ENCODE measurements around the gene CARD10.

CARD10 gene

DNA sequence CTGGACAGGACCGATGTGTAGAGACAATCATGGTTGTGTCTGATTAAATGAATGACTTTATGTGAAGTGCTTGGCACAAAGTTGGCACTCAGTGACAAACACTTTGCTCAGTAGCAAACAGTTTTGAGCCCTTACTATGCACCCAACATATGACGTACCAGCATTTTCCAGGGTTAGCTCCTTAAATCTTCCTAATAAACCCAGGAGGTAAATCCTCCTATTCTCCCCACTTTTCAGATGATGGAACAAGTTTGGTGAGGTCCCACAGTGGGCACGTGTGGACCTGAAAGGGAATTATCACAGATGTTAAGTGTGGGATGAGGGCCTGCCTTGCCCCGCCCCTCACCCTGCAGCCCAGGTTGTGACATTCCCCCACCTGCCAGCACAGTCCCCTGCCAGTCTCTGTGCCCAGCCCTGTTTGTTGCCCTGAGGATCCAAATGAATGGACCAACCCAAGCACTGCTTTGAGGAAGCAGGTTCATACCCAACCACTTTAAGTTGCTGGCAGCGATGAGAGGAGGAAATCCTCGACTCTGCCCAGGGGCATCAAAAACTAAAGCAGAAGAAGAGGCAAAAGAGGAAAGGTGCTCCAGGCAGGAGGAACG lies 6.6 kb upstream of the CARD10 start:
- DNase-seq: no peak

DNA sequence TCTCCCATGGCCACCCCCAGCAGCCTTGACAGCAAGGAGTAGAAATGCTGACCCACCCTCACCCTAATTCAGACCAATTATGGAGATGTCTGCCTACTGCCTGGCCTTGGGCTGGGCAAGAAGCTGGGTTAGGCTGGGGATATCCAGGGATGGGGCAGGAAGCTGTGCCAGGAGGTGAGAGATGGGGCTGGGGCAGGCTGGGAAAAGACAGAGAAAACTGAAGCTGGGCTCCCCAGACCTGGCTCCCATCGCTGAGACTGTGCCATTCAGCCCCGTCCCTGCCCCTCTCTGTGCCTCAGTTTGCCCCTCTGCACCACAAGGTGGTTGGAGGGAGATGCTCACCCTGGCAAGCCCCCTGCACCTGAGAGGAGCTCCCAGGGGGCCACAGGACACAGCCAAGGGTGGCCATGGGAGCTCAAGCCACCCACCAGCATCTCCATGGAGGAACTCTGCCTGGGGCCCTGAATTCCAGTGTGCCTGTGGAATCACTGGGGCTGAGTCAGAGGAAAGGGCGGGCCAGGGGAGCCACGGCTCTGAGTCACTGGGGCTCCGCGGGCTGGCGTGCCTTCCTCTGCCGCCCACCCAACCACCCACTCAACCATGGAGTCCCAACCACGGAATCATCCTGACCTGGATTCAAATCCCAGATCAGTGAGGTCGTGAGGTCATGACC lies 6.0 kb upstream of the CARD10 start:
- no peak for DNase-seq

DNA sequence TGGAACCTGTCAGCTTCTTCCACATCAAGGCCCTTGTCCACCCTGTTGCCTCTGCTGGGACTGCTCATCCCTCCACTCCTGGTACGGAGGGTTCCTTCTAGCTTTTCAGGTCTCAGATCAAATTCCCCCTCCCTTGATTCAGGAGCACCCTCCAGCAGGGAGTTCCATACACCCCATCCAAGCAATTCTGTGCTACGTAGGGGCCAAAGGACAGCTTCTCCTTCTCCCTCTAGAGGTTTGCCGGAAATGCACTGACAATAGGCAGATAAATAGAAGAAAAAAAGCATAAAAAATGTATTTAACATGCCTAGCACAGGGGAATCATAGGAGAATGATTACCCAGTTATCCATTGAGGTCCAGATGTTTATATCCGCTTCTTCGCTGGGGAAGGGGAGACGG lies 3.3 kb upstream of the CARD10 start:
- no peak for DNase-seq

DNA sequence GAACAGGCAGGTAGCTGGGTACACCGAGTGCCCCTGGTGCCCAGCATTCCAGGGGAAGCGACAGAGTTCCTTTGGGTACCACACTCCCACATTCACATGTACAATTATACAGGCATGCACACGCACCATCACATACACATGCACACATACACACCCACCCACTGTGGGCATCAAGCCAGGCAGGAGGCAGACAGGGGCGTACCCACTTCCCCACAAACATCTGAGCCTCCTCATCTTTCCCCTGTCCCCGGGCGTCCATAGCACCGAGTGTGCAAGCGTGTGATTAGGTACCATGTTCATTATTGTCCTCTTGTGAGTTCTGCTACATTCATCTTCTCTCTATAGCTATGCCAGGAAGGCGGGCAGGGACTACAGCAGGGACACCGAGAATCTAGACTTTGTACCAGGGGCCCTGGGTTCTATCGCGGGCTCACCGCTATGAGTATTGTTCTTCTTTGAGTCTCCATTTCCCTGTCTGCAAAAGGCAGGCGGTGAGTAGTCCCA lies 2.1 kb upstream of the CARD10 start:
- DNase-seq: no peak

DNA sequence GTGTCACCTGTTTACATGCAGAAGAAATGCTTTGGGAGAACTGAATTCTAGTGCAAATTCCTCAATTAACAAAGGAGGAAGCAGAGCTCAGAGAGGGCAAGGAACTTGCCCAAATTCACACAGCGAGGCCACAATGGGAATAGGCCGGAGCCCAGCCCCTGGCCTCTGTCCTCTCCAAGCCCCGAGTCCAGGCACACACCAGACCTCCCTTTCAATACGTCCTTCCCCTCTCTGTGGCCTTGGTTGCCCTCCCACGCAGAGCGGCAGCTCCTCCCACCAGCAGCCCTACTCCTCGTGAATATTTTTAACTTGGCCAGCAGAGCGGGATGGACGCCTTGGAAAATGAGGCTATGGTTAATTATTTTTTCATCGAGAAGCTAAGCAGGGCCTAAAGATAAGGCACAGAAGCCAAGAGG lies 1.6 kb upstream of the CARD10 start:
- no peak for DNase-seq

DNA sequence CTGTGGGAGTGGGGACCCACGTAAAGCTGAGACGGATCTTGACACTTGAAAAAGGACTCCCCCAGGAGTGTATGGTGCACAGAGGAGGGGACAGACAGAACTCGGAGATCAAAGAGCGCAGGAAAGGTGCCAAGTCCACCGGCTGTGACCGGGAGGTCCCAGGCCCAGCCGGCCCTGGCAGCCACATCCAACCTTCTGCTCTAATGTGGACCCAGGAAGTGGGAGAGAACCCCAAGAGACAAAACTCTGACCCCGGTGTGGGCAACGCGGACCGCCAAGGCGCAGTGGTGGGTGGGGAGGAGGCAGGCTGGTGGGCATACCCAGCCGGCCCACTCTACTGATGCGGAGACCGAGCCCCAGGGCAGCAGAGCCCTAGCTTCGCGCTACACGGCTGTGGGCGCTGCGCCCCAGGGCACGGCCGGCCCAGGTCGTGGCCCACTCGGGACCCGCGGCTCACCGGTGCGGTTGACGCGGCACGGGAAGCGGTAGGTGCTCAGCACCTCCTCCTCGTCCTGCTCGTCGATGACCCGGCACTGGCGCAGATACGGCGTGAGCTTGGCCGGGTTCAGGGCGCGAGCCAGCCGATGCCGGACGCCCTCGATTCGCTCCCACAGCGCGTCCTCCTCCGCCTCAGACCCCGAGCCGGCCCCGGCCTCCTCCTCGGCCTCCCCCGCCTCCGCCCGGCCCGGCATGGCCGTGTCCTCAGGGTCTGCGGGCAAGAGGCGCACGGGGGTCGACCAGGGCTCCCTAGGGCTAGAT lies 527 bp downstream of the CARD10 start:
- no peak for DNase-seq

DNA sequence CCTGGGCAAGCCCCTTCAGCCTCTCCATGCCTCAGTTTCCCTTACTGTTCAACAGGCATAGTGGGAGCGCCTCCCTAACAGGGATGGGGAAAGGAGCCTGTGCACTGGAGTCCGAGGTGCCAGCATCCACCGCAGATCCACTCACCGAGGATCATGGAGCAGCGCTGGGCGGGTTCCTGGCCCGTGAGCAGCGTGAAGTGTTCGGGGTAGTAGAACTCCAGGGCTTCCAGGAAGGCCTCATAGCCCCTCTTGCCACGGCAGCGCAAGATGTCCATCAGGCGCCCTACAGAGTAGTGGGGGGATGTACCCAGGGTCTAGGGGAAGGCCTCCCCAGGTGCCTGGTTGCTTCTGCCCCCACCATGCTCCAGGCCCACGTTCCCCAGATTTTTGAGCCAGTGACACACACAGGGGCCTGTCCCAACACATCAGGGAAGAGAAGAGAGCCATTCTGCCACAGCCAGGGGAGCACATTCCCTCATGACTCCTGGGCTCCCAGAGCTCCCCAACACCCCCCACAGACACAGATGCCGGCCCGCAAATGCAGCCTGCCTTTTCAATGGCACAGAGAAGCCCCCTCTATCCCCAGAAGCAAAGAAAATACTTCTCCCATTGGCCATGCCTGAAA lies 1.3 kb downstream of the CARD10 start:
- no peak for DNase-seq

DNA sequence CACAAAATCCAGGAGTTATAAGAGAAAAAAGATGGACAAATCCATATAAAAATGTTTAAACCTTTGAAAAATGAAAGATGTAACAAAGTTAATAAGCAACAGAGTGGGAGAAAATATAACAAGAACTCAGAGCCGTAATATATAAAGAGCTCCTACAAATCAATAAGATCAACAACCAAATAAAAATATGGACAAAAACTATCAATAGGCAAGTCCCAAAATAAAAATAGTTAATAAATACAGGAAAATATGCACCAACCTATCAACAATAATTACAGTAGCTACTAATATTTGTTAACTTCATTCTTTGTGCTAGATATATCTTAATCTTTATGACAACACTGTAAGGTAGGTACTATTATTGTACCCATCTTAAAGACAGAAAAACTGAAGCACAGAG lies 2.8 kb downstream of the CARD10 start:
- DNase-seq: no peak

DNA sequence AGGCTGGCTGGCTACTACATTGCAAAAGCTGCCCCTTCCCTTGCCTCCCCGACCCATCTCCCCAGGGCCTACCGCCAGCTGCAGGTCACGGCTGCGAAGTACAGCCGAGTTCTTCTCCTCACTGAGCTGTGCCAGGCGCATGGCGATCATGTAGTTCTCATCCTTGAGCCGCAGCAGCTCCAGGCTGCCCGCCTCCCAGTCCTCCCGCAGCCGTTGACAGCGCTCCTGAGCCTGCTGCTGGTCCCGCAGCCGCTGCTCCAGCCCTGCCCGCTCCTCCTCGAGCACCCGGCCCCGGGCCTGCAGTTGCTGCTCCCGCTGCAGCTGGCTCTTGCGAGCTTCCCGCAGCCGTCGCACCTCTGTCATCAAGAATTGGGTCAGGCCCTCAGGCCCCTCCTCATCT lies 3.3 kb downstream of the CARD10 start:
- DNase-seq: no peak

DNA sequence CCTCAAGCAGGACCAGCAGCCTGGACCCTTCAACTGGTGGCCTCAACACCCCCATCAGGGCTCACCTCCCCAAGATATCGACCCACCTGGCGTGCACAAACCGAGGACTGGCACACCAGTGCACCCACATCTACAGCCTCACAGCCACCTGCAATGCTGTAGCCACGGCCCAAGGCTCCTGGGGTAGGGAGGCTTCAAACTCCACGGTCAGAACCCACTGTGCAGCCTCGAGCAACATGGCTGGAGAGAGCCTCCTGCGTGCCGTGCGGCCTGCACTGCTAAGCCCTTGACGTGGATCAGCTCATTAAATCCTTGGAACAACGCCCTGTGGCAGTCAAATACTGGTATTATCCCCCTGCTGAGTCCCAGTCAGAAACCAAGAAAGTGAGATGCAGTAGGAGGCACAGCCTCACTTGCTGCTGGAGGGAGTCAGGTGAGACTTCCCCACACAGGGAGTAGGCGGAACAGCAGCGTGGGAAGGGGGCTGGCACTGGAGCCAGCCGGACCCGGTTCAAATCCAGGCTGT lies 4.6 kb downstream of the CARD10 start:
- no peak for DNase-seq

DNA sequence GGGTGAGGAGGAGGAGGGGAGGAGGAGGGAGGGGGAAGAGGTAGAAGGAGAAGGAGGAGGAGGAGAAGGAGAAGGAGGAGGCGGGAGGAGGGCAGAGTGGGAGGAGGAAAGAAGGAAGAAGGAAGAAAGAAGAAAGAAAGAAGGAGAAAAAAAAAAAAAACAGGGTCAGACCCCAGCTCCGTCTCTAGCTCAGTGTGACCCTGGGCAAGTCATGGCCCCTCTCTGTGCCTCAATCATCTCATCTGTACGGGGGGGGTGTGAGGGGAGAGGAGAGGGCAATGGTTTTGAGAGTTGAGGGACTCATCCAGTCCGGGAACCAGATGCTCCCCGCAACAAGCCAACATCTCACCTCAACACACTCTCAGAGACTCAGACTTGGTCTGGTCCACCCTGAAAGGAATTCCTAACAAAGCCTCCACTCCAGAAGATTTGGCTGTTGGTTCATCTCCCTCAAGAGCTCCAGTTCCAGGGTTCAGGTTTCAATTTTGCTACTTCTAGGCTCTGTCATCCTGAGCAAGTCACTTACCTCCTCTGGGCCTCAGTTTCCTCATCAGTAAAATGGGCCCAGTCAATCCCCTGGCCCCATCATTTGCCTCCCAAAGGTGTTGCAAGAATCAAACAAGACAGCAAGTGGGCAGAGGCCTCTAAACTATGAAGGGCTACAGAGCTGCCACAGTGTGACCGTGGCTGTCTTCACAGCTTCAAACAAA lies 7.7 kb downstream of the CARD10 start:
- DNase-seq: no peak

DNA sequence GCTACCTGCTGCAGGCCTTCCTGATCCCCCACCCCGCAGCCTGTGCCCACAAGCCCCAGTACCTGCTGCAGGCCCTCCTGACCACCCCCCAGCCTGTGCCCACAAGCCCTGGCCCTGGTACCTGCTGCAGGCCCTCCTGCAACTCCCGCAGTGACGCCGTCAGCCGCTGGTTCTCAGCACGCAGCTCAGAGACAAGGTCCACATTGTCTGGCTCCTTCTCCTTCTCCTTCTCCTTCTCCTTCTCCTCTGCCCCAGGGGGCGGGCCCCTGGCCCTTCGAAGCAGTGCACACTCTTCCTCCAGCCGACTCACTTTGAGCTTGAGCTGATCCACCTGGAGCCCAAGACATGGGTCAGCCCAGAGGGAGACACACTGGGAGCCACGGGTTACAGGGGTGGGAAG lies 9.1 kb downstream of the CARD10 start:
- DNase-seq: no peak

DNA sequence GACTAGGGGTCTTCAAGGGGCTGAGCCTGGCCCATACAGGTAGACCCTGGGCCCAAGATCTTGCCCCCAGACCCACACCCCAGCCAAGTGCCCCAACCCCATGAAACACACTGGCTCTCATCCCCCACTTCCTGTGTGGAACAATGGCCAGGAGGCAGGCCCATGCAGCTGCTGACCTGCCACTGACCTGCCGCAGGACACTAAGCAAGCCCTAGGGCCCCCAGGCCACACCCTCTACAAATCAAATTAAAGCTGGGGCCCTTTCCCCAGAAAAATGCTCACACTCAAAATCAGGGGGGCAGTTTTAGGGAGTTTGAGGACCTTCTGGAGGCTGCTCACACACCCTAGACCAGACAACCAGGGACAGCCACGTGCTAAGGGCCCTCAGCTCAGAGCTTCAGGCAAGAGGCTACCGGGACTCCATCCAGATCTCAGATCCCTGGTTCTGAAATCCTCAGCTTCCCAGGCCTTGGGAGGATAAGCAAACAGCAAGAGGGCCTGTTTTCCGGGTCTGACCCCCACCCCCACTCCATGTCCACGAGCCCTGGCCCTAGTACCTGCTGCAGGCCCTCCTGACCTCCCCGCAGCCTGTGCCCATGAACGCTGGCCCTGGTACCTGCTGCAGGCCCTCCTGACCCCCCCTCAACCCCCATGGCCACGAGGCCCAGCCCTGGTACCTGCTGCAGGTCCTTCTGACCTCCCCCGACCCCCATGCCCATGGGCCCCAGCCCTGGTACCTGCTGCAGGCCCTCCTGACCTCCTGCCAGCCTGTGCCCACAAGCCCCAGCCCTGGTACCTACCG lies 10.0 kb downstream of the CARD10 start:
- DNase-seq: no peak

DNA sequence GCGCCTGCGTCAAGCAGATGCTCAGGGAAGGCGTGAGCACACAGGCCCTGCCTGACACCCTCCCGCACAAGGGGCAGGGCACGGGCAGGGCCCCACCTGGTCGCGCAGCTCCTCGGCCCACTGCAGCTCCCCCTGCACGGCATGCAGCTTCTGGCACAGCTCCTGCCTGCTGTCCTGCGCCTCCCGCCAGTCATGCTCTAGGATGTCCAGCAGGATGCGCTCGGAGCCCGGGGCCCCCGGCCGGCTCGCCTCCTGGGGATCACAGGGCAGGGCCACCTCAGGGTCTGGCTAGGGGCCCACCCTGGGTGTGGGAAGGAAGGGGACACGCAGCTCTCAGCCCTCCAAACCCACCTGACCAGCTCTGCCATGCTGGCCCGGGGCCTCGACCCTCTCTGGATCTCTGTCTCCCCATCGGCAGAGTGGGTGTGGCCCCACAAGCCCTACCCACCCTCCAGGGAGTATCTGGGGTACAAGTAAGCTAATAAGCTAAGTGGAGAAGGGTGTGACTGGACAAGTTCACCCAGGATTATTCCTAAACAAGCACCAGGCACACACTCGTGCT lies 10.7 kb downstream of the CARD10 start:
- no peak for DNase-seq

DNA sequence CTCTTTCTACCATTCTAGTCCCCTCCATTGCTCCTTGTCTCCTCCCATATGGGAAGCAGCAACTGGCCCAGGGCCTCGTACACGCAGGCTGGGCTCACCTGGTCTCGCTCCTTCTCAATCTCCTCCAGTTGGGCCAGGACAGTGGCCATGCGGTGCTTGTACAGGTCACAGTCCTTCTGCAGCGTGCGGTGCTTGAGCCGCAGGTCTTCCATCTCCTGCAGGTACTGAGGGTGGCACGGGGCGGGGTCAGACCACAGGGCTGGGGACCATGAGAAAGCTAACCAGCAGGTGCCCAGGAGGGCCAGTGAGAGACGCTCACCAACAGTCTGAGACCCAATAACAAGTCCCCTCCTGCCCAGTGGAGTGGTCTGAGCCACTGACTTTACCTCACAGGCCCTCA lies 11.5 kb downstream of the CARD10 start:
- DNase-seq: no peak

DNA sequence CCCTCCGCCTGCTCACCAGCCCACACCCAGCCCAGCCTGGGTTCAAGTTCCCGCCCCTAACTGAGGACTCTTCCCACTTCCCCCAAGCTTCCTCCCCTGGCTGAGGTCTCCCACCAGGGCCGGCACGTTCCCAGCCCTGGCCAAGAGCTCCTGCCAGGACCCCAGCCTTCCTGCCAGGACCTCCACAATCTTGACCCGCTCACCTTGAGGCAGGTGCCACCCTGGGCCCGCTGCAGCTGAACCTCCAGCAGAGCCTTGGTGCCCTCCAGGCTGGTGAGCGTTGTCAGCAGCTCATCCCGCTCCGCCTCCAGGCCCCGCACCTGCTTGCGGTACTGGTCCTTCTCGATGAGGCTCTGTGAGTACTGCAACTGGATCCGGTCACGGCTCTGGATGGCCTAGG lies 13.2 kb downstream of the CARD10 start:
- no peak for DNase-seq

DNA sequence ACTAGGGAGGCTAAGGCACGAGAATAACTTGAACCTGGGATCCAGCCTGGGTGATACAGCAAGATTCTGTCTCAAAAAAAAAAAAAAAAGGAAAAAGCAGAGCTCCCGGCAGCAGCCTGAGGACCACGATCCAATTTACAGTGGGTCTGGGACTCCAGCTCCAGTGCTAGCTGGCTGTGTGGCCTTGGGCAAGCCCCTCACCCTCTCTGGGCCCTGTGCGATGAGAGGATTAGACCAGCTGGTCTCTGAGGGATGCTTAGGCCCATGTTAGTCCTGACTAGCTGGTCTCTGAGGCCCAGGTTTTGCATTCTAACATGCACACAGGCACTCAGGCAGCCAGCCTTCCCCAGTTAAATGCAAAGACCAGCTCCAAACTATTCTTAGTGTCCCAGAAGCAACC lies 13.7 kb downstream of the CARD10 start:
- no peak for DNase-seq

DNA sequence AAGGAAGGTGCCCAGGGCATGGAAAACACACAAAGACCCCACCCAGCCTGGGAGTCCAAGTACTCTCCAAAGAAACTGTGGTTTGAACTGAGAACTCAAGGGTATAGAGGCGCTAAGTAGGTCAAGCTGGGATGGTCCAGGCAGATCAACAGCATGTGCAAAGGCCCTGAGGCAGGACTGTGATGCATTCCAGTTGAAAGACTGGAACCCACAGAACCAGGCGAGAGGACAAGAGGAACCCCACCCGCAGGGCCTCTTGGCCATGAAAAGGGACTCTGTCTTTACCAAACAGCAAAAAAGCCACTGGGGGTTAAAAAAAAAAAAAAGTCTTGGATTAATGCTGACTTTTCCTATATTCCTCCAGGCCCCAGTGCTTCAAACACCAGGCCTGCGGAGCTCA lies 14.3 kb downstream of the CARD10 start:
- no peak for DNase-seq

DNA sequence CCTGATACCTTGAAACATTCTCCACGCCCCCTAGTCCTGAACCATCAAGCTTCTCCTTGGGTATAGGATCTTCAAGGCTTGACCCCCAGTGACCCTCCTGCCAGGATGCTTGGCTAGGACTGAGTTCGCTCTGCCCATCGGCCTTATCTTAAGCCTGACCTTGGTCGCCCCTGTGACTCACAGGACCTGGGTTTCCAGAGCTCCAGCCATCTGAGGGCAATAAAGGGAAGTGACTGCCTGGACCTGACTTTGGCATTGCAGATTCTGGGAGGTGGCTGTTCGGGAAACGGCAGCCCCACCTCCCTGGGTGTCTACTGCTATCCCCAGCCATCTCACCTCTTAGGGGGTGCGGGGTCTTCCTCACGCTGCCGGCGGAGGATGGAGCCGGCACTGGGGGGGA lies 15.4 kb downstream of the CARD10 start:
- no peak for DNase-seq

DNA sequence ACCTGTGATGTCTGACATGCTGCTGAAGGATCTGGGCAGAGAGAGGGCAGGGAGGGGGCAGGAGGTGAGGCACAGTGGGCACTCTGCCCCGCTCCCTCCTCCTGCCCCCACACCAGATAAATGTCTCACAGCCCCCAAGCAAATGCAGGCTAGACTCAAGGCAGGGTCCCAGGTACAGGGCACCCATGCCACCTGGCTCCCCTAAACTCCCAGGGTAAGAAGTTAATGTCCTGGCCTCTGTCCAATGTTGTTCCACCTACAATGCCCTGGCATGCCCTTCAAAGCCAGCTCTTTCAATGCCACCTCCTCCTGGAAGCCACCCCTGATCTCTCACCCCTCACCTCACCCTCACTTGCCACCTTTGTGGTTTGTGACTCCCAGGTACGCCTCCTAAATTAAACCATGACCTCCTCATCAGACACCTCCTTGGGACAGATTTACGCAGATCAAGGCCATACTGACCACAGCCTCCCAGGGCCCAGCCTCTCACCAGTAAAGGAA lies 16.0 kb downstream of the CARD10 start:
- no peak for DNase-seq

Measured in T-helper 2 cell (primary cell).